CD4-positive, alpha-beta T cell (primary cell): ENCODE data around the gene PANX2. TPM values are rescaled to one million over a fixed set of nuclear protein-coding genes. Genes with fewer than 3 reads are reported as not detected.

ENCODE experiments used
- ATAC-seq: fragments of 200-7000 bp; cut with Tn5 transposase; one replicate; pipeline ENCODE4 v1.10.0; 2022; ENCODE audit warnings: mild to moderate bottlenecking; ENCODE audit not compliant: poor library complexity
- CTCF ChIA-PET: fragments of 350-600 bp; sonication (Branson Sonifier 250); formaldehyde crosslinking; loops from one replicate; lab custom pipeline; 2021; ENCODE audit warnings: antibody characterized with exemption, inconsistent platforms; lab: Charles Lee
- POLR2A ChIA-PET: fragments of 350-600 bp; sonication (Branson Sonifier 250); formaldehyde crosslinking; loops from one replicate; lab custom pipeline; 2021; ENCODE audit warnings: antibody characterized with exemption, inconsistent platforms; lab: Charles Lee
- DNase-seq, 14 experiments: peaks; one replicate each; pipeline ENCODE4 v3.0.0-alpha.2; 2013 to 2020; ENCODE audit warnings: mixed read lengths in 2 of 14
- H3K27ac ChIP-seq, 2 donors: one replicate each; pipeline versions ENCODE4 v1.5.1 to v1.7.0; 2013; ENCODE audit warnings: low read length in 2 of 2, low read depth in 1 of 2, mild to moderate bottlenecking in 1 of 2
- H3K27me3 ChIP-seq, 2 experiments: 1 replicate in 1 of 2; 2 replicates in 1 of 2; pipeline versions ENCODE4 v1.6.1 to v1.7.0; 2013; ENCODE audit warnings: low read length in 2 of 2, control low read depth in 1 of 2, mild to moderate bottlenecking in 1 of 2, moderate library complexity in 1 of 2; ENCODE audit not compliant: insufficient read depth in 2 of 2, control insufficient read depth in 1 of 2
- H3K36me3 ChIP-seq: one replicate; pipeline ENCODE4 v1.6.1; 2013; ENCODE audit warnings: low read length, control low read depth; ENCODE audit not compliant: insufficient read depth
- H3K4me1 ChIP-seq: one replicate; pipeline ENCODE4 v1.6.1; 2013; ENCODE audit warnings: low read length, control low read depth; ENCODE audit not compliant: insufficient read depth
- H3K4me3 ChIP-seq: one replicate; pipeline ENCODE4 v1.5.1; 2013; ENCODE audit warnings: mild to moderate bottlenecking, low read length, moderate library complexity
- H3K9me3 ChIP-seq, 2 experiments: 1 replicate in 1 of 2; 2 replicates in 1 of 2; pipeline versions ENCODE4 v1.6.1 to v1.7.0; 2013; ENCODE audit warnings: low read length in 2 of 2, mild to moderate bottlenecking in 2 of 2, control low read depth in 1 of 2, moderate library complexity in 1 of 2; ENCODE audit not compliant: control insufficient read depth in 1 of 2, insufficient read depth in 1 of 2
- H3K27ac Mint-ChIP-seq: one replicate; pipeline ENCODE4 v1.8.0; 2020; ENCODE audit warnings: mixed read lengths
- H3K27me3 Mint-ChIP-seq: one replicate; pipeline ENCODE4 v1.8.0; 2021; ENCODE audit warnings: mixed read lengths
- H3K36me3 Mint-ChIP-seq: one replicate; pipeline ENCODE4 v1.8.0; 2021; ENCODE audit warnings: low read depth, mixed read lengths
- H3K4me1 Mint-ChIP-seq: one replicate; pipeline ENCODE4 v1.8.0; 2021; ENCODE audit warnings: low read depth, mixed read lengths
- H3K4me3 Mint-ChIP-seq: one replicate; pipeline ENCODE4 v1.8.0; 2020; ENCODE audit warnings: mild to moderate bottlenecking, mixed read lengths
- H3K9me3 Mint-ChIP-seq: one replicate; pipeline ENCODE4 v1.8.0; 2020; ENCODE audit warnings: mixed read lengths
- intact Hi-C, 2 experiments: fragments of 100-400 bp; cut with DNase I in 1 of 2; cut with micrococcal nuclease in 1 of 2; formaldehyde crosslinking; loops; one replicate each; pipeline versions ENCODE4 v1.15.1 to v1.9.0; 2023 to 2025; cut with DNase I, micrococcal nuclease
- total RNA-seq, 174 experiments: library from RNA in 2 of 174; stranded (reverse) in 2 of 174; gene quantifications; one replicate each; pipeline ENCODE4 v1.2.3 and lab custom pipeline; 2021 to 2026
- TF ChIP-seq, protein P1 (sequence below): fragments of 200-600 bp; IDR thresholded peaks from one replicate; pipeline ENCODE4 v1.8.0; 2022; ENCODE audit warnings: antibody characterized with exemption, mild to moderate bottlenecking

The PANX2 gene
- total RNA-seq, 2 experiments from 2014 or later: 0.11 to 0.16 TPM

DNA sequence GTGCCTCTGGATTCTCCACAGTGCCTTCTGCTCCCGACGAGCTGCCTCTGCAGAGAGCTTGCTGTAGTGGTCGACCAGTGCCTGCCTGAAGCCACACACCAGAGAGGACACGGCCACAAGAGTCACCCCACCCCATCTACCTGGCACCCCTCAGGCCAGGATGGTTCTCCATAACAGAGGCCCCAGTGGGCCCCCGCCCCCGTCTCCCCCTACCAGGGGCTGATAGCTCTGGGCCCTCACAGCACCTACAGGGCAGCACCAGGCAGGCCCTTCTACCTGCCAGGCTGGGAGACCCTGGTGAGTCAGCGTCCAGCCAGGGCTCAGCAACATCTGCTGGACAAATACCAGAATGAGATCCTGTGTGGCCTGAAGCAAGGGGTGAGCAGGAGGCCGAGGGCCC lies 52.0 kb downstream of the PANX2 start:
- Histone ChIP-seq H3K27me3 (no peaks in the 10 kb centered on the region), H3K27ac (no peak overlapping the region), H3K9me3 (no peaks in the 10 kb centered on the region), H3K4me3 (no peak overlapping the region), H3K36me3 (peaks cover 74% of the 10 kb centered on the region), H3K4me1 (no peaks in the 10 kb centered on the region)
- ChIA-PET POLR2A (no interaction called here), CTCF (no interaction called here)
- DNase-seq: no peak
- Mint-ChIP-seq H3K4me1 (no peaks in the 10 kb centered on the region), H3K4me3 (no peak overlapping the region), H3K27ac (no peak overlapping the region), H3K27me3 (no peaks in the 10 kb centered on the region), H3K36me3 (peaks cover 77% of the 10 kb centered on the region), H3K9me3 (no peaks in the 10 kb centered on the region)
- ATAC-seq: no peak
- intact Hi-C loops: no loop called here
- TF ChIP-seq, protein P1, sequence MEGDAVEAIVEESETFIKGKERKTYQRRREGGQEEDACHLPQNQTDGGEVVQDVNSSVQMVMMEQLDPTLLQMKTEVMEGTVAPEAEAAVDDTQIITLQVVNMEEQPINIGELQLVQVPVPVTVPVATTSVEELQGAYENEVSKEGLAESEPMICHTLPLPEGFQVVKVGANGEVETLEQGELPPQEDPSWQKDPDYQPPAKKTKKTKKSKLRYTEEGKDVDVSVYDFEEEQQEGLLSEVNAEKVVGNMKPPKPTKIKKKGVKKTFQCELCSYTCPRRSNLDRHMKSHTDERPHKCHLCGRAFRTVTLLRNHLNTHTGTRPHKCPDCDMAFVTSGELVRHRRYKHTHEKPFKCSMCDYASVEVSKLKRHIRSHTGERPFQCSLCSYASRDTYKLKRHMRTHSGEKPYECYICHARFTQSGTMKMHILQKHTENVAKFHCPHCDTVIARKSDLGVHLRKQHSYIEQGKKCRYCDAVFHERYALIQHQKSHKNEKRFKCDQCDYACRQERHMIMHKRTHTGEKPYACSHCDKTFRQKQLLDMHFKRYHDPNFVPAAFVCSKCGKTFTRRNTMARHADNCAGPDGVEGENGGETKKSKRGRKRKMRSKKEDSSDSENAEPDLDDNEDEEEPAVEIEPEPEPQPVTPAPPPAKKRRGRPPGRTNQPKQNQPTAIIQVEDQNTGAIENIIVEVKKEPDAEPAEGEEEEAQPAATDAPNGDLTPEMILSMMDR: no peak

DNA sequence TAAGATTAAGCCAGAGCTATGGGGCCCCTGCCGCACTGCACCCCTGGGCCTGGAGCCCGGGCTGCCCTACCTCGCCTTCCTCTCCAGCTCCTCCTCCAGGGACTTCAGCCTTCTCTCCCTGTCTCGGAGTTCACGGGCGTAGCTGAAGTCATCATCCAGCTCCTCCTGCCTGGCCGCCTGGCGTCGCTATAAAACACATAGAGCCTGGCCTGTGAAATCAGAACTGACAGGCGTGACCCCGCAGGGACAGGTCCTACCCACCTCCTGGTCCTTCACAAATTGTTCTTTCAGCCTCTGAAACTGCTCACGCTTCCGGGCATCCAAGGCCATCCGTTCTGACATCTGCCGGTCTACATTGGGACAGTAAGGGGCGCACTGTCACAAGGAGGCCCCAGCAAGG lies 53.5 kb downstream of the PANX2 start:
- Histone ChIP-seq H3K27me3 (no peaks in the 10 kb centered on the region), H3K4me1 (no peaks in the 10 kb centered on the region), H3K27ac (no peak overlapping the region), H3K9me3 (no peaks in the 10 kb centered on the region), H3K36me3 (peaks cover 74% of the 10 kb centered on the region), H3K4me3 (no peak overlapping the region)
- Mint-ChIP-seq H3K27ac (no peak overlapping the region), H3K4me3 (no peak overlapping the region), H3K9me3 (no peaks in the 10 kb centered on the region), H3K4me1 (no peaks in the 10 kb centered on the region), H3K36me3 (peaks cover 72% of the 10 kb centered on the region), H3K27me3 (no peaks in the 10 kb centered on the region)
- intact Hi-C loops: no loop called here
- ChIA-PET CTCF (no interaction called here), POLR2A (no interaction called here)
- ATAC-seq (no peak), DNase-seq (no peak)
- TF ChIP-seq, protein P1: no peak

DNA sequence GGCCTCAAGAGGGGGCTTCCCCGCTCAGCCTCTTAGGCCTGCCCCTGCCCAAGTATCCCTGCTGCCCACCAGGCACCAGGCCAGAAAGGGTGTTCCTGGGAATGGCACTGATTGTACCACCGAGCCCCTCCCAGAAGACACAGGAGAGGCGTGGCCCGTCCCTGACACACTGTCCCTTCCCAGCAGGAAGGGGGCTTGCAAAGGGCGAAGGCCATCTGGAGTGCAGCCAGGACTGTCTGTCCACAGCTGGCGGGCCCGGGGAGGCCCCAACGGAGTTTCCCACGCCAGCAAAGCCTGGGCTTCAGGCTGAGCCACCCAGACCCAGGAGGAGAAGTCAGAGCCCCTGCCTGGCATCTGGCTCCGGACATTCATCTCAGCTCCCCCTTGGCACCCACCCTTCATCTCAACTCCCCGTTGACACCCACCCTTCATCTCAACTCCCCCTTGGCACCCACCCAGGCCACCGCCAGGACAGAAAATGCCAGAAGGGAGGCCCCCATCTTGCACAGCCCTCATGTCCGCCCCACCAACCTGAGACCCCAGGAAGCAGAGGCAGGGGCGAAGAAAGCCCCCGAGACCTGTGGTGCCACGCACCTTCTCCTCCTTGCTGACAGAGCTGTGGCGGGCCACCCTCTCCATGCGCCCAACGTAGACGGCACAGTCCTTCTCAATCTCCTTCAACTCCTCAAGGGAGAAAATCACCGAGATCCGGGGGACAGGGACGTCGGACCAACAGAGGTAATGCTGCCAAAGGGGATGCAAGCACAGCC lies 54.9 kb downstream of the PANX2 start:
- Mint-ChIP-seq H3K4me3 (no peak overlapping the region), H3K27ac (no peak overlapping the region), H3K4me1 (peaks cover 4% of the 10 kb centered on the region), H3K36me3 (peaks cover 72% of the 10 kb centered on the region), H3K27me3 (no peaks in the 10 kb centered on the region), H3K9me3 (no peaks in the 10 kb centered on the region)
- intact Hi-C loops: no loop called here
- Histone ChIP-seq H3K4me1 (no peaks in the 10 kb centered on the region), H3K27me3 (no peaks in the 10 kb centered on the region), H3K9me3 (no peaks in the 10 kb centered on the region), H3K36me3 (peaks cover 75% of the 10 kb centered on the region), H3K27ac (no peak overlapping the region), H3K4me3 (no peak overlapping the region)
- ChIA-PET CTCF (no interaction called here), POLR2A (no interaction called here)
- TF ChIP-seq, protein P1: no peak
- no peak for ATAC-seq
- peak in 1 of 14 experiments; percentile 21 for DNase-seq
